K562 (cell line): Measurements from ENCODE around the gene GNAQ. TPM values are rescaled to one million over a fixed set of nuclear protein-coding genes. Genes with fewer than 3 reads are reported as not detected.

Experiments
- ERF ChIP-seq: fragments of 450-650 bp; formaldehyde crosslinking; IDR thresholded peaks from 2 replicates; pipeline ENCODE4 v1.4.0; 2020; ENCODE audit warnings: mild to moderate bottlenecking, mixed read lengths
- POLR3G ChIP-seq: IDR thresholded peaks from 2 replicates; pipeline ENCODE4 v1.6.1; 2011; ENCODE audit not compliant: insufficient read length, insufficient replicate concordance; ENCODE audit errors: extremely low read depth
- ZNF197 ChIP-seq: fragments of 200-800 bp; sonication (Bioruptor generic); IDR thresholded peaks from 2 replicates; pipeline ENCODE4 v1.6.1; 2016; ENCODE audit warnings: low read depth, missing genetic modification characterization, missing compliant biosample characterization
- polyA plus RNA-seq, 8 experiments: library from polyadenylated mRNA; depleted of rRNA in 4 of 8; stranded (reverse) in 5 of 8; unstranded in 3 of 8; fragments of >200 nt; fragmentation: Nextera tagmentation in 2 of 8; fragmentation: Illumina TruSeq in 1 of 8; extraction: Ambion mirVana in 2 of 8; extraction: Trizol in 1 of 8; gene quantifications; 2 replicates each; pipeline versions ENCODE4 v1.2.1 to v1.2.3, GENCODE V29; 2011 to 2014; ENCODE audit warnings: inconsistent platforms in 1 of 8, missing spikeins in 1 of 8
- total RNA-seq, 7 experiments: library from RNA; depleted of rRNA in 6 of 7; stranded (reverse); fragments of >200 nt in 6 of 7; fragmentation: Illumina TruSeq in 2 of 7; extraction: Trizol in 2 of 7; gene quantifications; 2 replicates each; pipeline versions ENCODE4 v1.2.1 to v1.2.3, GENCODE V29; 2011 to 2021; ENCODE audit warnings: low replicate concordance in 1 of 7
- TF ChIP-seq, protein P1 (sequence below): sonication (generic); formaldehyde crosslinking; IDR thresholded peaks from 2 replicates; pipeline ENCODE4 v1.8.0; 2023; ENCODE audit warnings: missing genetic modification reagents, mild to moderate bottlenecking, borderline replicate concordance

Gene GNAQ
- total and polyA plus RNA-seq, 9 of the 15 experiments (the other 6 are each of a cell fraction or from before 2014, with no cell fraction given) = 4.8 to 27.9 (median 17.5) TPM

DNA sequence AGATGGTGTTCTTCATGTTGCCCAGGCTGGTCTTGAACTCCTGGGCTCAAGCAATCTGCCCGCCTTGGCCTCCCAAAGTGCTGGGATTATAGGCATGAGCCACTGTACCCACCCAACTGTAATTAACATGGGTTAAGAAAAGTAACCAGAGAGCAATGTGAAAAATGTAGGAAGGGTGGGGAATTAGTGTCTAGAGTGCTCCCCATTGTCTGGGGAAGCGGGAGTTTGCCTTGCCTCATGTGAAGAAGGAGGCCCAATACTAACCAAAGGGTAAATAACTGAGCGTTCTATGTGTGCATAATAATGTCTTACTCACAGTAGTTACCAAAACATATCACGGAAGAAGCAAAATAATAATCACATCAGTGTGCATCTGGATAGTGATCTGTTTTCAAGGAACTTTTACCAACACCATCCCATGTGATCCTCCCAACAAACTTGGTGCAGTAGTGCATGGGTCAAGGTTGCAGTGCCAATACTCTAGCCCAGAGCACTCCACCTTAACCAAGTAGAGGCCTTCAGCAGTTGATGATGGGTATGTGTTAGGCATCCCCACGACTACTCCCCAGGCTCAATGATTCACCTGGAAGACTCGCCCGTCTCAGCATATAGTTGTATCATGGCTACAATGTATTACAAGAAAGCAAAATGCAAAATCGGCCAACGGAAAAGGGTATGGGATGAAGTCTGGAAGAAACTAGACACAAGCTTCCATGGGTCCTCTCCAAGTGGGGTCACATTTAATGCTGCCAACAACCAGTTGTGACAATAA is 26.2 kb downstream of the GNAQ start (continued):
- TF ChIP-seq, protein P1, sequence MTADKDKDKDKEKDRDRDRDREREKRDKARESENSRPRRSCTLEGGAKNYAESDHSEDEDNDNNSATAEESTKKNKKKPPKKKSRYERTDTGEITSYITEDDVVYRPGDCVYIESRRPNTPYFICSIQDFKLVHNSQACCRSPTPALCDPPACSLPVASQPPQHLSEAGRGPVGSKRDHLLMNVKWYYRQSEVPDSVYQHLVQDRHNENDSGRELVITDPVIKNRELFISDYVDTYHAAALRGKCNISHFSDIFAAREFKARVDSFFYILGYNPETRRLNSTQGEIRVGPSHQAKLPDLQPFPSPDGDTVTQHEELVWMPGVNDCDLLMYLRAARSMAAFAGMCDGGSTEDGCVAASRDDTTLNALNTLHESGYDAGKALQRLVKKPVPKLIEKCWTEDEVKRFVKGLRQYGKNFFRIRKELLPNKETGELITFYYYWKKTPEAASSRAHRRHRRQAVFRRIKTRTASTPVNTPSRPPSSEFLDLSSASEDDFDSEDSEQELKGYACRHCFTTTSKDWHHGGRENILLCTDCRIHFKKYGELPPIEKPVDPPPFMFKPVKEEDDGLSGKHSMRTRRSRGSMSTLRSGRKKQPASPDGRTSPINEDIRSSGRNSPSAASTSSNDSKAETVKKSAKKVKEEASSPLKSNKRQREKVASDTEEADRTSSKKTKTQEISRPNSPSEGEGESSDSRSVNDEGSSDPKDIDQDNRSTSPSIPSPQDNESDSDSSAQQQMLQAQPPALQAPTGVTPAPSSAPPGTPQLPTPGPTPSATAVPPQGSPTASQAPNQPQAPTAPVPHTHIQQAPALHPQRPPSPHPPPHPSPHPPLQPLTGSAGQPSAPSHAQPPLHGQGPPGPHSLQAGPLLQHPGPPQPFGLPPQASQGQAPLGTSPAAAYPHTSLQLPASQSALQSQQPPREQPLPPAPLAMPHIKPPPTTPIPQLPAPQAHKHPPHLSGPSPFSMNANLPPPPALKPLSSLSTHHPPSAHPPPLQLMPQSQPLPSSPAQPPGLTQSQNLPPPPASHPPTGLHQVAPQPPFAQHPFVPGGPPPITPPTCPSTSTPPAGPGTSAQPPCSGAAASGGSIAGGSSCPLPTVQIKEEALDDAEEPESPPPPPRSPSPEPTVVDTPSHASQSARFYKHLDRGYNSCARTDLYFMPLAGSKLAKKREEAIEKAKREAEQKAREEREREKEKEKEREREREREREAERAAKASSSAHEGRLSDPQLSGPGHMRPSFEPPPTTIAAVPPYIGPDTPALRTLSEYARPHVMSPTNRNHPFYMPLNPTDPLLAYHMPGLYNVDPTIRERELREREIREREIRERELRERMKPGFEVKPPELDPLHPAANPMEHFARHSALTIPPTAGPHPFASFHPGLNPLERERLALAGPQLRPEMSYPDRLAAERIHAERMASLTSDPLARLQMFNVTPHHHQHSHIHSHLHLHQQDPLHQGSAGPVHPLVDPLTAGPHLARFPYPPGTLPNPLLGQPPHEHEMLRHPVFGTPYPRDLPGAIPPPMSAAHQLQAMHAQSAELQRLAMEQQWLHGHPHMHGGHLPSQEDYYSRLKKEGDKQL (CRISPR knock-in tag) = no peak
- no peak for TF ChIP-seq ERF (CRISPR knock-in tag)
- TF ChIP-seq POLR3G = no peak
- TF ChIP-seq ZNF197 (CRISPR knock-in tag) = no peak
- TF ChIP-seq, all 486 proteins: peak for 0
